Measurements from ENCODE around the gene VSNL1.

Gene VSNL1

DNA sequence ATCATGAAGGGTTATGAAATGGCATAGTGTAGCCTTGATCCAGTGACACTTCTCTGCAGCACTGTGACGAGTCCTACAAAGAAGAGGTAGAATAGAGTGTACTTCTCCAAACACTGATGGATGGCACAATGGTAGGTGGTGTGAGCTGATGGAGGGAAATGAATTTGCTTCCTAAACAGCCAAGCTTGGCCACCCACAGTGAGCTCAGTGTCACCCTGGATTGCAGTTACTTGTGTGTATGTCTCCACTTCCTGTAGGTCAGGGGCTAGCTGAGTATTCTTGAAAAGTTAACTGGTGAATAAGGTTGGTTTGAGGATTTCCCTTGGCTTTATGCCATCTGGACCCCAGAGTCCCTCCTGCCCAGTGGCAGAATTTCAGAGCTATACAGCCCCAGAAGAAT is 75.9 kb downstream of the VSNL1 start:
- Histone ChIP-seq H3K4me3 (ENCODE audit: low read depth, low read length) (no peak overlapping the region), H3K36me3 (replicated peaks) (no peaks in the 10 kb centered on the region), H3K27ac (no peak overlapping the region), H3K27me3 (replicated peaks) (no peaks in the 10 kb centered on the region)
- in situ Hi-C loops (cut with HindIII; ENCODE audit: low pct_ligation_motif_present, low sequenced_read_pairs), result no loop called here
- TF ChIP-seq, protein P1, sequence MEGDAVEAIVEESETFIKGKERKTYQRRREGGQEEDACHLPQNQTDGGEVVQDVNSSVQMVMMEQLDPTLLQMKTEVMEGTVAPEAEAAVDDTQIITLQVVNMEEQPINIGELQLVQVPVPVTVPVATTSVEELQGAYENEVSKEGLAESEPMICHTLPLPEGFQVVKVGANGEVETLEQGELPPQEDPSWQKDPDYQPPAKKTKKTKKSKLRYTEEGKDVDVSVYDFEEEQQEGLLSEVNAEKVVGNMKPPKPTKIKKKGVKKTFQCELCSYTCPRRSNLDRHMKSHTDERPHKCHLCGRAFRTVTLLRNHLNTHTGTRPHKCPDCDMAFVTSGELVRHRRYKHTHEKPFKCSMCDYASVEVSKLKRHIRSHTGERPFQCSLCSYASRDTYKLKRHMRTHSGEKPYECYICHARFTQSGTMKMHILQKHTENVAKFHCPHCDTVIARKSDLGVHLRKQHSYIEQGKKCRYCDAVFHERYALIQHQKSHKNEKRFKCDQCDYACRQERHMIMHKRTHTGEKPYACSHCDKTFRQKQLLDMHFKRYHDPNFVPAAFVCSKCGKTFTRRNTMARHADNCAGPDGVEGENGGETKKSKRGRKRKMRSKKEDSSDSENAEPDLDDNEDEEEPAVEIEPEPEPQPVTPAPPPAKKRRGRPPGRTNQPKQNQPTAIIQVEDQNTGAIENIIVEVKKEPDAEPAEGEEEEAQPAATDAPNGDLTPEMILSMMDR (IDR thresholded peaks at IDR 0.05; ENCODE audit: low read depth, low read length, missing control alignments), result no peak
- DNase-seq, result no peak

DNA sequence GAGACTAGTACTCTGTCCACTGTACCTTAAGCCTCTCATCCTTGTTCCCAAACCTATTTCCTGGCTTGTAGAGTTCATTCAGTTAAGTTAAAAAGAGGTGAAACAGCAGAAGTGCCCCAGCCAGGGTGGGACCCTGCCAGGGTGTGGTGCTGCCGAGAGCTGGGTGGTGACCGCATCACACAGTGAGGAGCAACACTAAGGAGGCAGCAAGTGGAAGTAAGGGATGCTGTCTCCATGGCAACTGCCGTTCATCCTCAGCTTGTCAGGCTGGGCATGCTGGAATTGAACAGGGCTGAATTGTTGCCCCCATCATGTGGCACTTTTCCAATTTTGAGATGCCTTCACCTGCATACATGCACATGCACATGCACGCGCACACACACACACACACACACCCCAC is 77.0 kb downstream of the VSNL1 start:
- Histone ChIP-seq H3K27me3 (replicated peaks) (no peaks in the 10 kb centered on the region), H3K36me3 (replicated peaks) (no peaks in the 10 kb centered on the region), H3K4me3 (ENCODE audit: low read depth, low read length) (no peak overlapping the region), H3K27ac (no peak overlapping the region)
- TF ChIP-seq, protein P1 (IDR thresholded peaks at IDR 0.05; ENCODE audit: low read depth, low read length, missing control alignments), result no peak
- no peak for DNase-seq
- in situ Hi-C loops (cut with HindIII; ENCODE audit: low pct_ligation_motif_present, low sequenced_read_pairs), result no loop called here

DNA sequence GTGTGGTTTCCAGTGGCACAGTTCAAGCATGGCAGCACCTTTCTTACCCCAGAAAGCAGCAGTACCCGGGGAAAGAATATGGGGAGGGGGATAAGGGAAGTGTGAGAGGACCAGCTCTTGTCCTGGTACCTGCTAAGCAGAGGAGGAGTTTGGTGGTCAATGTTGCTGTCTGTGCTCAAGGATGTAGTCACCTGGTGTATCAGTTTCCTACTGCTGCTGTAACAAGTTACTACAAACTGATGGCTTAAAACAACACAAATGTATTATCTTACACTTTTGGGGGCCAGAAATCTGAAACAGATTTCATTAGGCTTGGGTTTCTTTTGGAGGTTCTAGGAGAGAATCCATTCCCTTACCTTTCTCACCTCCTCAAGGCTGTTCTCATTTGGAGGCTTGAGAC is 77.5 kb downstream of the VSNL1 start:
- TF ChIP-seq, protein P1 (IDR thresholded peaks at IDR 0.05; ENCODE audit: low read depth, low read length, missing control alignments), result no peak
- no peak for DNase-seq
- H3K27me3 ChIP-seq (replicated peaks), result no peaks in the 10 kb centered on the region
- no peak overlapping the region for H3K27ac ChIP-seq
- no peak overlapping the region for H3K4me3 ChIP-seq (ENCODE audit: low read depth, low read length)
- no peaks in the 10 kb centered on the region for H3K36me3 ChIP-seq (replicated peaks)
- in situ Hi-C loops (cut with HindIII; ENCODE audit: low pct_ligation_motif_present, low sequenced_read_pairs), result no loop called here

DNA sequence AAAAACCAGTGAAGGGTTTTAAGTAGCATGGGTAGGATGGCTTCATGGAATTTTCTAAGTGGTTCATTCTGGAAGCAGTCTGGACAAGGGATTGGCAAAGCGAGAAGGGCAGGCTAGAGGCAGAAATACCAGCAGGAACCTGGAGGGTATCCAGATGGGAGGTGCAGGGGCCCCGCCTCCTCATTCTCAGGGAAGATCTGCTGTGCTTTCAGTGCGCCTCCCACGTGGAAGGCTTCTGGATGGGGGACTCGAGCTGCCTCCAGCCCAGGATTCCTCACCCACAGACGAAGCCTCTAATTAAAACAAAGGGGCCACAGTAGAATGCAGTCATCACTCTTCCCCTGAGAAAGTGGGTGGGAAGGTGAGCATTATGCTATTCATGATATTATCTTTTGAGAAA is 79.8 kb downstream of the VSNL1 start:
- no peak overlapping the region for H3K4me3 ChIP-seq (ENCODE audit: low read depth, low read length)
- in situ Hi-C loops (cut with HindIII; ENCODE audit: low pct_ligation_motif_present, low sequenced_read_pairs), result no loop called here
- H3K27ac ChIP-seq, result no peak overlapping the region
- DNase-seq, result no peak
- H3K36me3 ChIP-seq (replicated peaks), result no peaks in the 10 kb centered on the region
- no peaks in the 10 kb centered on the region for H3K27me3 ChIP-seq (replicated peaks)
- TF ChIP-seq, protein P1 (IDR thresholded peaks at IDR 0.05; ENCODE audit: low read depth, low read length, missing control alignments), result no peak

DNA sequence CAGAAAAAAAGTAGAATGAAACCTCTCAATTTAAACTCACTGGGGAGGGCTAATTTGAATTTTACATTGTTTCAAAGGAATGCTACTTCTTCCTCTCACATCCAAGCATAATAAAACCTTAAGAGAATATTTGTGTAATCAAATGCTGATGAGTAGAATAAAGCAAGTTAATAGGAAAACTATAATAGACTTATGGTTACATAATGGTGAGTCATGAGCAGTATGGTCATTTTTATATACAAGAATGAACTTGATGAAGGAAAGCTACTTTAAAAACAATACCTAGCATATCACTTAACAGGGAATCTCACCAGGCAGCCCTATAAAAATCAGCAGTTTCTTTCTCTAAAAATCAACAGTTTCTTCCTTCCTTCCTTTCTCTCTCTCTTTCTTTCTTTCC is 80.3 kb downstream of the VSNL1 start:
- Histone ChIP-seq H3K27me3 (replicated peaks) (no peaks in the 10 kb centered on the region), H3K4me3 (ENCODE audit: low read depth, low read length) (no peak overlapping the region), H3K36me3 (replicated peaks) (no peaks in the 10 kb centered on the region), H3K27ac (no peak overlapping the region)
- TF ChIP-seq, protein P1 (IDR thresholded peaks at IDR 0.05; ENCODE audit: low read depth, low read length, missing control alignments), result no peak
- no peak for DNase-seq
- in situ Hi-C loops (cut with HindIII; ENCODE audit: low pct_ligation_motif_present, low sequenced_read_pairs), result no loop called here

DNA sequence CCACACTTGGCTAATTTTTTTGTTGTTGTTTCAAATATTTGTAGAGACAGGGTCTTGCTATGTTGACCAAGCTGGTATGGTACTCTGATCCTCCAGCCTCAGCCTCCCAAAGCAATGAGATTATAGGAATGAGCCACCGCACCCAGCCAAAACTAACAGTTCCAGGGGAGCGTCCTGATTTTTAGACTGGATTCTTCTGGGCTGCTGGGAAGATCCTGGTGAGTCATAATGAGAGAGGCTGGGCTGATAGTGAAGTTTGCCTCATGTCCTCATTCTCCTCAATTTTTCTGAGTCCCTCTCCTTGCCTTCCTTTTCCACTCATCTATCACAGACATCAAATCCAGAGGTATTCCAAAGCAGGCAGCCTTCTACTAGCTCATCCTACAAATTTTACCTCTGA is 81.3 kb downstream of the VSNL1 start:
- peak; percentile 47 for DNase-seq
- H3K36me3 ChIP-seq (replicated peaks), result no peaks in the 10 kb centered on the region
- no peak overlapping the region for H3K27ac ChIP-seq
- H3K4me3 ChIP-seq (ENCODE audit: low read depth, low read length), result no peak overlapping the region
- in situ Hi-C loops (cut with HindIII; ENCODE audit: low pct_ligation_motif_present, low sequenced_read_pairs), result no loop called here
- H3K27me3 ChIP-seq (replicated peaks), result no peaks in the 10 kb centered on the region
- TF ChIP-seq, protein P1 (IDR thresholded peaks at IDR 0.05; ENCODE audit: low read depth, low read length, missing control alignments), result no peak

Measured in brain microvascular endothelial cell (primary cell).